Measurements from ENCODE around the gene GZMM. TPM values are rescaled to one million over a fixed set of nuclear protein-coding genes. Genes with fewer than 3 reads are reported as not detected.

GZMM gene
- total RNA-seq, 1 donor from 2014 or later: 0.34 TPM

GRCh38 chr19:541699-542098 lies 2.2 kb upstream of the GZMM start:
- H3K27me3 Mint-ChIP-seq: no peaks in the 10 kb centered on the region
- TF ChIP-seq CTCF (conservative IDR thresholded peaks at IDR 0.05): no peak
- H3K4me3 Mint-ChIP-seq: no peak overlapping the region
- H3K36me3 Mint-ChIP-seq: no peaks in the 10 kb centered on the region
- no peaks in the 10 kb centered on the region for H3K9me3 Mint-ChIP-seq
- no peak overlapping the region for H3K27ac Mint-ChIP-seq
- DNase-seq (ENCODE audit: extremely low spot score, unreplicated experiment): no peak
- no peaks in the 10 kb centered on the region for H3K4me1 Mint-ChIP-seq (ENCODE audit: unreplicated experiment)

DNA sequence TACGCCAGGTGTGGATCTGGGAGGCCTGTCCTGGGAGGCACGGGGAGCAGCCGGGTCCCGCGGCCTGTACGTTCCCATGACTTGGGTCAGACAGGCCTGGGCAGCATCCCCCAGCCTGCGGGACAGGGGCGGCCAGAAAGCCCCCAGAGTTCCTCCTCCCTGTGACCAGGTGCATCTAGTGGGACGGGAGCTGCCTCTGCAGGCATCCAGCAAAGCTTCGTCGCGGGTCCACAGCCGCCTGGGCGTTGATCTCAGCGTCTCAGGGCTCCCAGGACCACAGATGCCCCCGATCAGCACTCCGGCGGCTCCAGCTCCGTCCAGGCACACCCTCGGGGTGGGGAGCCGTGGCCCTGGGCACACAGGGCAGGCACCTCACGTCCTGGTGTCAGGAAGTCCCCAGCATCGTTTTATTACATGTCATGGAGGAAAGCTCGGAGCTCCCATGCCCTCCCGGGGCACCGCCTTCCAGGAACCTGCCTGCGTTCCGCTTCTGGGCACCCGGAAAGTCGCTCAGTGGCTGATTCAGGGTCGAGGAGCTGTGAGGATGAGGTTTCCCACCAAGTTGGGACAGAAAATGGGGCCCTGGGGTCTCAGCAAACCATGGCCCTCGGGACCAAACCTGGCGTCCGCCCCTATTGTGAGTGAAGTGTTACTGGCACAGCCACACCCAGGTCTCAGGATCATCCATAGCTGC lies 1.5 kb upstream of the GZMM start:
- Mint-ChIP-seq H3K4me1 (ENCODE audit: unreplicated experiment) (no peaks in the 10 kb centered on the region), H3K27ac (no peak overlapping the region), H3K9me3 (no peaks in the 10 kb centered on the region), H3K27me3 (no peaks in the 10 kb centered on the region), H3K36me3 (no peaks in the 10 kb centered on the region), H3K4me3 (no peak overlapping the region)
- no peak for DNase-seq (ENCODE audit: extremely low spot score, unreplicated experiment)
- TF ChIP-seq CTCF (conservative IDR thresholded peaks at IDR 0.05): no peak

DNA sequence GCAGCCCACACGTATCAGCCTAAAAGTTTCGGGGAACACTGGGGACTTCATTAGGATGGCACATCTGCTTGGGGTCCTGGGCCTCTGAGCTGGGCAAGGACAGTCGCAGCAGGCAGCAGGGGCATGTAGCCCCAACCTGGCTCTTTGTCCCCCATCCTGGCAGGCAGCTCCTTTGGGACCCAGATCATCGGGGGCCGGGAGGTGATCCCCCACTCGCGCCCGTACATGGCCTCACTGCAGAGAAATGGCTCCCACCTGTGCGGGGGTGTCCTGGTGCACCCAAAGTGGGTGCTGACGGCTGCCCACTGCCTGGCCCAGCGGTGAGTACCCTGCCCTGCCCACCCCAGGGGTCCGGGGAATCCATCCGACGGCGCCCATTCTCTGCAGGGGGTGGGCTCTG lies 3.3 kb downstream of the GZMM start:
- no peaks in the 10 kb centered on the region for H3K36me3 Mint-ChIP-seq
- H3K9me3 Mint-ChIP-seq: no peaks in the 10 kb centered on the region
- no peak for TF ChIP-seq CTCF (conservative IDR thresholded peaks at IDR 0.05)
- DNase-seq (ENCODE audit: extremely low spot score, unreplicated experiment): no peak
- no peak overlapping the region for H3K4me3 Mint-ChIP-seq
- H3K27me3 Mint-ChIP-seq: no peaks in the 10 kb centered on the region
- H3K4me1 Mint-ChIP-seq (ENCODE audit: unreplicated experiment): no peaks in the 10 kb centered on the region
- H3K27ac Mint-ChIP-seq: no peak overlapping the region

DNA sequence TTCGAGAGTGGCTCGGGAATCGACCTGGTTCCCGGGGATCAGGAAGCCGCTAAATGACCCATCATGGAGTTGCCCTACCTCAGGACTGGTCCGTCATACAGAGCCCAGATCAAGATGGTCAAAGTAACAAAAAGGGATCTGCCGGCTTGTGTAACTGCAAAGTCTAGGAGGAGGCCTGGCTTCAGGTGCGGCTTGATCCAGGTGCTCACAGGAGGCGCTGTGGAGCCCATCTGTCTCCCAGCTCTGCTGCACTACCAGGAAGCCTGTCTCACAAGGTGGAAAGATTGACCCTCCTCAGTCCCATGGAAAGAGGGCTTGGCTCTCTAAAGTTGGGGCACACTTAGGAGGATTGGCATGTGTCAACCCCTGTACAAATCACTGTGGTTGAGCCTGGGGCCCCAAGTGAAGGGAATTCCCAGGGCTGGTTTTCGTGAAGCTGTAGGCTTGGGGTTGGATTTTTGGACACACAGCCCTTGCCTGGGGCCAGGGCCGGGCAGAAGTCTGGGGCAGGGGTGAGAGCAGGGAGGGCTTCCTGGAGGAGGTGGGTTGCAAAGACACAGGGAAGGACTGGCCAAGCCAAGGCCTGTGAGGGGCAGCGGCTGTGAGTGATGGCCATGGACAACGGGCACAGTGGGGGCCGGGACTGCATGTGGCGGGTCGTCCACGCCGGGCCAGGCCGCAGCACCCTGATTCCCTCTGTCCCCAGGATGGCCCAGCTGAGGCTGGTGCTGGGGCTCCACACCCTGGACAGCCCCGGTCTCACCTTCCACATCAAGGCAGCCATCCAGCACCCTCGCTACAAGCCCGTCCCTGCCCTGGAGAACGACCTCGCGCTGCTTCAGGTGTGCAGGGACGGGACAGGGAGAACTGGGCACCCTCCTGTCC lies 4.2 kb downstream of the GZMM start:
- no peaks in the 10 kb centered on the region for H3K9me3 Mint-ChIP-seq
- H3K36me3 Mint-ChIP-seq: no peaks in the 10 kb centered on the region
- no peak overlapping the region for H3K27ac Mint-ChIP-seq
- no peak overlapping the region for H3K4me3 Mint-ChIP-seq
- no peaks in the 10 kb centered on the region for H3K4me1 Mint-ChIP-seq (ENCODE audit: unreplicated experiment)
- no peaks in the 10 kb centered on the region for H3K27me3 Mint-ChIP-seq
- TF ChIP-seq CTCF (conservative IDR thresholded peaks at IDR 0.05): no peak
- no peak for DNase-seq (ENCODE audit: extremely low spot score, unreplicated experiment)

- Mint-ChIP-seq H3K9me3 (no peaks in the 10 kb centered on the region), H3K27ac (no peak overlapping the region), H3K4me1 (ENCODE audit: unreplicated experiment) (no peaks in the 10 kb centered on the region), H3K36me3 (no peaks in the 10 kb centered on the region), H3K4me3 (no peak overlapping the region), H3K27me3 (no peaks in the 10 kb centered on the region)
- no peak for TF ChIP-seq CTCF (conservative IDR thresholded peaks at IDR 0.05)
- DNase-seq (ENCODE audit: extremely low spot score, unreplicated experiment): no peak
Observed at GRCh38 chr19:548886-549830, 5.3 kb downstream of the GZMM start.
